GM12892 (cell line): ENCODE data around the gene DOCK6.

Experiments used
- POLR2A ChIP-seq: IDR thresholded peaks from 2 replicates; pipeline ENCODE4 v1.6.1; 2011; ENCODE audit warnings: low read depth, low read length, control low read depth
- POLR2AphosphoS5 ChIP-seq: IDR thresholded peaks from 2 replicates; pipeline ENCODE4 v1.6.1; 2011; ENCODE audit warnings: low read depth, low read length, control low read depth

DNA sequence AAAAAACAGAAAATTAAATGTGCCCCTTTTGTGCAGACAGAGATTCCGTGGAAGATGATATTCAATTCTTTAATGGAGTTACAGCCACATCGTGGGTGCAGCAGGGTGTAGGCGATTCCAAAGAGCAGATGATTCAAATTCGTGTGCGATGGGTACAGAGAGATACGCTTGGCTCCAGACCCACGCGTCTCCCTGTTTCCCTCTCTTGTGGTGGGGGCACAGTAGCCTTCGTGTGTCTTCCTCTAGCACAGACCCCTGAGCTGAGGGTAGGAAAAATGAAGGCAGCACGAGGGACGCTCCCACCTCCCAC, 38.4 kb upstream of the DOCK6 start:
- TF ChIP-seq POLR2A (no peak), POLR2AphosphoS5 (no peak)
